CMK (cell line): ENCODE measurements around the gene ANKRD28.
"Not testable (repeated sequence)": the region's sequence is repeated elsewhere in the genome, so short reads cannot be mapped to it uniquely, and the experiment has no call there.

Experiments used
- DNase-seq: peaks from one replicate; pipeline ENCODE4 v3.0.0-alpha.2; 2010; ENCODE audit warnings: low read depth

Gene ANKRD28

GRCh38 chr3:15769256-15769915 lies 28.4 kb downstream of the ANKRD28 start:
- DNase-seq: no peak

GRCh38 chr3:15768421-15769255 lies 29.1 kb downstream of the ANKRD28 start:
- DNase-seq: no peak

GRCh38 chr3:15766406-15766805 lies 31.4 kb downstream of the ANKRD28 start:
- no peak for DNase-seq

DNA sequence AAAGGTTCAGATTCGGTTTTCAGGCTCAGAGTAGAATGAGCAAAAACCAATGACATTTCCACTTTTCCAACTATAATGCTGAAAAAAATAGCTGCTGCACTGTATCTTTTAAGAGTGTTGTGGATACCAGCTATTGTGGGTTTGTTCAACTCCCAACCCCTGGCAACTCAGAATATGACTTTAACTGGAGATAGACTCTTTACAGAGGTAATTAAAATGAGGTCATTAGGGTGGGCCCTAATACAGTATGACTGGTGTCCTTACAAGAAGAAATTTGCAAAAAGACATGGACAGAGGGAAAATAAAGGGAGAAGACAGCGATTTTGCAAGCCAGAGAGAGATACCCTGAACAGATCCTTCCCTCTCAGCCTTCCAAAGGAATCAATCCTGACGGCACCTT lies 39.5 kb downstream of the ANKRD28 start:
- DNase-seq: no peak

GRCh38 chr3:15757824-15758223 lies 40.0 kb downstream of the ANKRD28 start:
- no peak for DNase-seq

- no peak for DNase-seq
Measured at GRCh38 chr3:15756505-15756904, 41.3 kb downstream of the ANKRD28 start.

GRCh38 chr3:15755780-15756179 lies 42.0 kb downstream of the ANKRD28 start:
- no peak for DNase-seq

- DNase-seq: no peak
Measured at GRCh38 chr3:15755181-15755580, 42.6 kb downstream of the ANKRD28 start.

GRCh38 chr3:15754047-15754446 lies 43.7 kb downstream of the ANKRD28 start:
- DNase-seq: no peak

DNA sequence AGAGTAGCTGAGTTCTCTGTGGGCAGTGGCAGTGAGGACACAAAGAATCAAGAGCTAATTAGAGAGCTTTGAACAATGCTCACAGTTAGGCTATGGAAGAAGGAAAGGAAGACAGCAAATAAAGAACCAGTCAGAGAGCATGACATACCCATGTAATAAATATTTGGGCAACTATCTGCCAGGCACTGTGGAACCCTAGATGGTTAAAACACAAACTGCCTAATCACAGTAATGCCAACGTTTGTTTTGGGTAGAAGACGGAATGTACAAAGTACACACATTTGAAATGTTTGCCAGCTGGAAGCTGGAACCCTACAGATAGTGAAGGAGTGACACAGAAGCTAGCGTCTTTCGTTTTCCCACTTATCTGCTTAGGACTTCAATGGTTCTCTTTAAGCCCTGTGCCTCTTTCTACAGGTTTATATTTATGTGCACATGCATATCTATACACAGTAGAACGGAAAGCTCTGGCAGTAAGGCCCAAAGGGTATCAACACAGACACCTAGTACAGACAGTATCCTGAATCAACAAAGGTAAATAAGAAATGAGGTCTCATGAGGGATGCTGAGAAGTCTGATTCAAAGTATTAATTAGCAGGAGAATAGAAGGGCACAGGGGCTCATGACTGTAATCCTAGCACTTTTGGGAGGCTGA lies 44.6 kb downstream of the ANKRD28 start:
- DNase-seq: no peak

DNA sequence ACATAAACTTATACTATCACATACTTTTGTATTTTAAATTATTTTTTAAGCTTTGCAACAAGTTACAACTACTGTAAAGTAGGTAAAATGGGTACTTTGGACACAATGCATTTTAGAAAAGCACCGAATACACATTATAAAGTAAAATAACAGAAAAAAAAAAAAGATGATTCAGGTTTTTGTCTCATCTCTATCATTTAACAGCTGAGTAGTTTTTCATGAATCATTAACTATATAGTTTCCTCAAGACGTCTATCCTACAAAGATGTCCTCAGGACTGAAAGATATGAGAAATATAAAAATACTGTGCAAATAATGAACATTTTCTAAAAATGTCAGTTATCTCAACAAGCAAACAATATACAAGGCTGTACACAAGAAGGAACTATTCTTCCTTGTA lies 46.9 kb downstream of the ANKRD28 start:
- no peak for DNase-seq

DNA sequence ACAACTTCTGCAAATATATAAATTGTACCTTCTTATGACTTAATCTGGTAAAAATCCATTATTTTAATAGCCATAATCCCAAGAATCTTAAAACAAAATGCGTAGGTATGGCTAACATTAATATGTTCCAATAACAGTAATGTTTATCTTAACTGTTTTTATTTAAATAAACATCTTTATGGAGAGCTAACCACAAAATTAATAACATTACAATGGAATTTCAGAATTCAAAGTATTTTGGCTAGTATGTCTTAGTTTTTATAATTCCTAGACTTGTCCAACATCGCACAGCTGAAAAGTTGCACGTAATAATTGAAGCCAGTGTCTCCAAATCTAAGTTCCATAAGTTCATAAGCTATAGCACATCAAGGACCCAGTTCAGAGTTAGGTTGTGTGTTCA lies 47.6 kb downstream of the ANKRD28 start:
- DNase-seq: no peak

DNA sequence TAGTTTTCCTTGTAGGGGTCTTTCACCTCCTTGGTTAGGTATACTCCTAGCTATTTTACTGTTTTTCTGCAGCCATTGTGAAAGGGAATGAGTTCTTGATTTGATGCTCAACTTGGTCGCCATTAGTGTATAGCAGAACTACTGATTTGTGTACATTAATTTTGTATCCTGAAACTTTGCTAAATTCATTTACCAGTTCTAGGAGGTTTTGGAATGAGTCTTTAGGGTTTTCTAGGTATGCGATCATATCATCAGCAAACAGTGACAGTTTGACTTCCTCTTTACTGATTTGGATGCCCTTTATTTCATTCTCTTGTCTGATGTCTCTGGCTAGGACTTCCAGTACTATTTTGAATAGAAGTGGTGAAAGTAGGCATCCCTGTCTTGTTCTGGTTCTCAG lies 51.9 kb downstream of the ANKRD28 start:
- DNase-seq: not testable (repeated sequence)

- DNase-seq: no peak
Measured at GRCh38 chr3:15744176-15744575, 53.6 kb downstream of the ANKRD28 start.

DNA sequence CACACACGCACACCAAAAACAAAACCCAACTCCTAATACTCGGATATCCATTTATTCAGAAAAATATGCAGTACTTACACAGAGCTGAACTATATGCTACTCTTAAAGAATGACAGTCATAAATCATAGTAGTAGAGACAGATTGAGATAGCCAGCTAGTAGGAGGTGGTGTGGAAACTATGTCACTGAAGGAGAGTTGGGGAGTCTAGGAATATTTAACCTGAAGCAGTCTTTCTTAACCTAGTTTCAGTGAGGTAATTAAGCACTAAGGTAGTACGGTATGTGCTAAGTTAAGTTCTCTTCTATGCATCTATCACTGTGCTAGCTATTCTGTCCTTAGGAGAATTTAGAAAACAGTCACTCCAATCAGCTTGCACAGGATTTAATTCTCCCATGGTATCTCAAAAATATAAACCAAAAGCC lies 54.2 kb downstream of the ANKRD28 start:
- DNase-seq: no peak

DNA sequence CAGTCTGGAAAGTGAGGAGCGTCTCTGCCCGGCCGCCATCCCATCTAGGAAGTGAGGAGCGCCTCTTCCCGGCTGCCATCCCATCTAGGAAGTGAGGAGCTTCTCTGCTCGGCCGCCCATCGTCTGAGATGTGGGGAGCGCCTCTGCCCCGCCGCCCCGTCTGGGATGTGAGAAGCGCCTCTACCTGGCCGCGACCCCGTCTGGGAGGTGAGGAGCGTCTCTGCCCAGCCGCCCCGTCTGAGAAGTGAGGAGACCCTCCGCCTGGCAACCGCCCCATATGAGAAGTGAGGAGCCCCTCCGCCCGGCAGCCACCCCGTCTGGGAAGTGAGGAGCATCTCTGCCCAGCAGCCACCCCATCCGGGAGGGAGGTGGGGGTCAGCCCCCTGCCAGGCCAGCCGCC lies 55.5 kb downstream of the ANKRD28 start:
- not testable (repeated sequence) for DNase-seq

DNA sequence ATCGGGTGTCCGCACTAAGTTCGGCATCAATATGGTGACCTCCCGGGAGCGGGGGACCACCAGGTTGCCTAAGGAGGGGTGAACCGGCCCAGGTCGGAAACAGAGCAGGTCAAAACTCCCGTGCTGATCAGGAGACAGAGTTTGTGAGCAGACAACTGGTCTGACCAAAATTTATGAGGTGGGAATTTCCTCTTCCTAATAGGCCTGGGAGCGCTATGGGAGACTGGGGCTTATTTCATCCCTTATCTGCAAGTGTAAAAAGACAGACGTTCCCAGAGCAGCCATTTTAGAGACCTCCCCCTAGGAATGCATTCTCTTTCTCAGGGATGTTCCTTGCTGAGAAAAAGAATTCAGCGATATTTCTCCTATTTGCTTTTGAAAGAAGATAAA lies 59.2 kb downstream of the ANKRD28 start:
- DNase-seq: not testable (repeated sequence)

- DNase-seq: no peak
Measured at GRCh38 chr3:15731024-15731423, 66.8 kb downstream of the ANKRD28 start.

DNA sequence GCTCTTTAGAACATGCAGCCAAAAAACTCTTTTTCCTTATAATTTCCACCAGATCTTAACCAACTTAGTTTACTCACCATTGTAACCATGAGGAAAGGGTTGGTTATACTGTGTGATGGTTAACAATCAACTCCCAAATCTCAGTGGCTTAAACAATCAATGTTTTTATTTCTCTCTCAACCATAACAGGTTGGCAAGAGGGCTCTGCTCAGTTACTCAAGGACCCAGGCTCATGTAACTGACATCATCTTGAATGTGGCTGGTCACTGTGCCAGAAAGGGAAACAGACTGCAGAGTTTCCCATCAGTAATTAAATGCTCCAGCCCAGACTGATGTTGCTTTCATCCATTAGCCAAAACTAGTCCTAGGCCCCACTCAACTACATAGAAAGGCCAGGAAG lies 69.0 kb downstream of the ANKRD28 start:
- no peak for DNase-seq

DNA sequence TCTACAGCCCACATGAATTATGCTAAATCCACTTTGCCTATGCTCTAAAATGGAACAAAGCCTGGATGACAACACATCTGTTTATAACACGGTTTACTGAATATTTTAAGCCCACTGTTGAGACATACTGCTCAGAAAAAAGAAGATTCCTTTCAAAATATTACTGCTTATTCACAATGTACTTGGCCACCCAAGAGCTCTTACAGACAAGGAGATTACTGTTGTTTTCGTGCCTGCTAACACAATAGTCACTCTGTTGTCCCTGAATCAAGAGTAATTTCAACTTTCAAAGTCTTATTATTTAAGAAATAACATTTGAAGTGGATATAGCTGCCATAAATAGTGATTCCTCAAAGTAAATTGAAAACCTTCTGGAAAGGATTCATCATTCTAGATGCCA lies 70.9 kb downstream of the ANKRD28 start:
- DNase-seq: no peak

- DNase-seq: no peak
Measured at GRCh38 chr3:15726043-15726442, 71.7 kb downstream of the ANKRD28 start.

- DNase-seq: no peak
Measured at GRCh38 chr3:15724446-15724845, 73.3 kb downstream of the ANKRD28 start.

- DNase-seq: no peak
Measured at GRCh38 chr3:15723624-15723884, 74.2 kb downstream of the ANKRD28 start.
